Neural cell (in vitro differentiated cells): Measurements from ENCODE around the gene SUN1. TPM values are rescaled to one million over a fixed set of nuclear protein-coding genes. Genes with fewer than 3 reads are reported as not detected.

ENCODE experiments used
- H2AFZ ChIP-seq: fragments of 200-600, 300-800 bp; sonication (generic), shearing (Covaris generic); 2 replicates; pipeline ENCODE4 v1.6.0; 2014; ENCODE audit warnings: low read depth, mild to moderate bottlenecking, antibody characterized with exemption, low read length, moderate library complexity
- H3F3A ChIP-seq: fragments of 200-600 bp; shearing (Covaris generic); 2 replicates; pipeline ENCODE4 v1.6.1; 2016; ENCODE audit warnings: mild to moderate bottlenecking, moderate library complexity, mixed read lengths, antibody characterized with exemption, low read length; ENCODE audit not compliant: insufficient read depth, poor library complexity, severe bottlenecking
- H3K27ac ChIP-seq: fragments of 200-600, 300-800 bp; sonication (generic), shearing (Covaris generic); 2 replicates; pipeline ENCODE4 v1.5.1; 2014; ENCODE audit warnings: mild to moderate bottlenecking, low read length, moderate library complexity
- H3K27me3 ChIP-seq: fragments of 300-800, 200-600 bp; sonication (generic), shearing (Covaris generic); 2 replicates; pipeline ENCODE4 v1.6.0; 2014; ENCODE audit warnings: mild to moderate bottlenecking, low read depth, low read length, moderate library complexity; ENCODE audit not compliant: insufficient read depth
- H3K36me3 ChIP-seq: fragments of 300-800, 200-600 bp; sonication (generic), shearing (Covaris generic); 2 replicates; pipeline ENCODE4 v1.5.1; 2014; ENCODE audit warnings: mild to moderate bottlenecking, antibody characterized with exemption, low read length, moderate library complexity; ENCODE audit not compliant: insufficient read depth
- H3K4me2 ChIP-seq: fragments of 300-800, 200-600 bp; sonication (generic), shearing (Covaris generic); 2 replicates; pipeline ENCODE4 v1.6.0; 2014; ENCODE audit warnings: mild to moderate bottlenecking, low read length
- H3K4me3 ChIP-seq: fragments of 300-800, 200-600 bp; sonication (generic), shearing (Covaris generic); 2 replicates; pipeline ENCODE4 v1.5.1; 2014; ENCODE audit warnings: mild to moderate bottlenecking, low read length, moderate library complexity
- H3K79me2 ChIP-seq: fragments of 200-600 bp; shearing (Covaris generic); replicated peaks from 2 replicates; pipeline ENCODE4 v1.6.0; 2014; ENCODE audit warnings: mild to moderate bottlenecking, low read length, moderate library complexity; ENCODE audit not compliant: insufficient read depth
- H3K9ac ChIP-seq: fragments of 300-800, 200-600 bp; sonication (generic), shearing (Covaris generic); 2 replicates; pipeline ENCODE4 v1.6.1; 2016; ENCODE audit warnings: mild to moderate bottlenecking, low read length, mixed read lengths
- H3K9me2 ChIP-seq: fragments of 200-600 bp; shearing (Covaris generic); 2 replicates; pipeline ENCODE4 v1.6.1; 2016; ENCODE audit warnings: mild to moderate bottlenecking, low read length, mixed read lengths; ENCODE audit not compliant: insufficient read depth
- H3K9me3 ChIP-seq: fragments of 200-600, 300-800 bp; sonication (generic), shearing (Covaris generic); 2 replicates; pipeline ENCODE4 v1.6.1; 2016; ENCODE audit warnings: mild to moderate bottlenecking, mixed run types, low read length, moderate library complexity, mixed read lengths
- H4K20me1 ChIP-seq: fragments of 200-600 bp; shearing (Covaris generic); 2 replicates; pipeline ENCODE4 v1.6.1; 2016; ENCODE audit warnings: mild to moderate bottlenecking, mixed run types; ENCODE audit not compliant: insufficient read depth
- CTCF ChIP-seq: fragments of 450-650 bp; IDR thresholded peaks from 2 replicates; pipeline ENCODE4 v1.5.1; 2014; ENCODE audit warnings: antibody characterized with exemption, mild to moderate bottlenecking, moderate library complexity; ENCODE audit not compliant: poor library complexity, severe bottlenecking
- EP300 ChIP-seq: fragments of 450-650 bp; conservative IDR thresholded peaks from 2 replicates; pipeline ENCODE4 v1.6.1; 2014; ENCODE audit warnings: antibody characterized with exemption, mild to moderate bottlenecking, moderate library complexity; ENCODE audit not compliant: poor library complexity, severe bottlenecking
- EZH2 ChIP-seq: fragments of 200-600, 300-800 bp; shearing (Covaris generic), sonication (generic); IDR thresholded peaks from 2 replicates; pipeline ENCODE4 v1.6.1; 2014; ENCODE audit warnings: antibody characterized with exemption, low read length, borderline replicate concordance, mild to moderate bottlenecking; ENCODE audit not compliant: insufficient read depth, poor library complexity, severe bottlenecking
- MXI1 ChIP-seq: fragments of 450-650 bp; conservative IDR thresholded peaks from 2 replicates; pipeline ENCODE4 v1.6.1; 2014; ENCODE audit warnings: antibody characterized with exemption, mild to moderate bottlenecking; ENCODE audit not compliant: poor library complexity, severe bottlenecking
- POLR2AphosphoS5 ChIP-seq: IDR thresholded peaks from 2 replicates; pipeline ENCODE4 v1.6.1; 2012
- RAD21 ChIP-seq: fragments of 450-650 bp; conservative IDR thresholded peaks from 2 replicates; pipeline ENCODE4 v1.6.1; 2014; ENCODE audit warnings: antibody characterized with exemption, mild to moderate bottlenecking, moderate library complexity
- REST ChIP-seq: IDR thresholded peaks from 2 replicates; pipeline ENCODE4 v1.6.1; 2012; ENCODE audit warnings: borderline replicate concordance
- SMC3 ChIP-seq: fragments of 450-650 bp; conservative IDR thresholded peaks from 2 replicates; pipeline ENCODE4 v1.6.1; 2014; ENCODE audit warnings: antibody characterized with exemption, mild to moderate bottlenecking, moderate library complexity; ENCODE audit not compliant: poor library complexity
- TAF1 ChIP-seq: IDR thresholded peaks from 2 replicates; pipeline ENCODE4 v1.6.1; 2012; ENCODE audit warnings: low read depth
- polyA plus RNA-seq: library from polyadenylated mRNA; depleted of rRNA; stranded (reverse); fragments of >200 nt; gene quantifications from 2 replicates; pipeline ENCODE4 v1.2.3, GENCODE V29; 2014

Gene SUN1
- polyA plus RNA-seq, 1 donor from 2014 or later = 309 TPM

- H3K9ac ChIP-seq = no peak overlapping the region
- TF ChIP-seq TAF1 (no peak), EZH2 (no peak), SMC3 (no peak), EP300 (no peak), CTCF (no peak), RAD21 (no peak), REST (no peak), MXI1 (no peak), POLR2AphosphoS5 (no peak)
- no peaks in the 10 kb centered on the region for H4K20me1 ChIP-seq
- no peaks in the 10 kb centered on the region for H3K9me3 ChIP-seq
- H3K36me3 ChIP-seq = no peaks in the 10 kb centered on the region
- H3F3A ChIP-seq = no peaks in the 10 kb centered on the region
- H3K4me2 ChIP-seq = no peak overlapping the region
- no peaks in the 10 kb centered on the region for H3K79me2 ChIP-seq
- H2AFZ ChIP-seq = no peak overlapping the region
- H3K9me2 ChIP-seq = no peaks in the 10 kb centered on the region
- H3K27ac ChIP-seq = no peak overlapping the region
- H3K4me3 ChIP-seq = no peak overlapping the region
- H3K27me3 ChIP-seq = no peaks in the 10 kb centered on the region
Measured at GRCh38 chr7:922334-923107, 90.2 kb downstream of the SUN1 start.

- Histone ChIP-seq H3K9ac (no peak overlapping the region), H3K36me3 (no peaks in the 10 kb centered on the region), H3K4me3 (no peak overlapping the region), H3K4me2 (no peak overlapping the region), H3K9me3 (no peaks in the 10 kb centered on the region), H4K20me1 (no peaks in the 10 kb centered on the region), H3K27ac (no peak overlapping the region), H3K9me2 (no peaks in the 10 kb centered on the region), H3K27me3 (no peaks in the 10 kb centered on the region), H3F3A (no peaks in the 10 kb centered on the region), H3K79me2 (no peaks in the 10 kb centered on the region), H2AFZ (no peak overlapping the region)
- TF ChIP-seq EP300 = no peak
- no peak for TF ChIP-seq REST
- no peak for TF ChIP-seq POLR2AphosphoS5
- no peak for TF ChIP-seq EZH2
- no peak for TF ChIP-seq CTCF
- TF ChIP-seq MXI1 = no peak
- no peak for TF ChIP-seq TAF1
- TF ChIP-seq SMC3 = no peak
- TF ChIP-seq RAD21 = no peak
Measured at GRCh38 chr7:923108-924041, 91.1 kb downstream of the SUN1 start.
